Peyer's patch (tissue), 4 donors: ENCODE measurements around the gene BIRC7.

Experiments used
- CTCF ChIP-seq, 6 experiments: fragments of 450-650 bp in 4 of 6; fragments of 200-600 bp in 2 of 6; sonication (generic) in 1 of 6; IDR thresholded peaks; one replicate each; pipeline ENCODE4 v1.5.1; 2017 to 2019; ENCODE audit warnings: antibody characterized with exemption in 6 of 6, mild to moderate bottlenecking in 3 of 6, moderate library complexity in 1 of 6
- POLR2A ChIP-seq, 2 donors: fragments of 450-650 bp; IDR thresholded peaks; one replicate each; pipeline ENCODE4 v1.5.1; 2017; ENCODE audit warnings: antibody characterized with exemption in 2 of 2, mild to moderate bottlenecking in 2 of 2, moderate library complexity in 2 of 2

- TF ChIP-seq CTCF (IDR thresholded peaks at IDR 0.05): no peak
- TF ChIP-seq POLR2A (IDR thresholded peaks at IDR 0.05): no peak
Observed at GRCh38 chr20:63225082-63225454, 10.6 kb upstream of the BIRC7 start.
